ENCODE results near the gene MACROD1.

DNA sequence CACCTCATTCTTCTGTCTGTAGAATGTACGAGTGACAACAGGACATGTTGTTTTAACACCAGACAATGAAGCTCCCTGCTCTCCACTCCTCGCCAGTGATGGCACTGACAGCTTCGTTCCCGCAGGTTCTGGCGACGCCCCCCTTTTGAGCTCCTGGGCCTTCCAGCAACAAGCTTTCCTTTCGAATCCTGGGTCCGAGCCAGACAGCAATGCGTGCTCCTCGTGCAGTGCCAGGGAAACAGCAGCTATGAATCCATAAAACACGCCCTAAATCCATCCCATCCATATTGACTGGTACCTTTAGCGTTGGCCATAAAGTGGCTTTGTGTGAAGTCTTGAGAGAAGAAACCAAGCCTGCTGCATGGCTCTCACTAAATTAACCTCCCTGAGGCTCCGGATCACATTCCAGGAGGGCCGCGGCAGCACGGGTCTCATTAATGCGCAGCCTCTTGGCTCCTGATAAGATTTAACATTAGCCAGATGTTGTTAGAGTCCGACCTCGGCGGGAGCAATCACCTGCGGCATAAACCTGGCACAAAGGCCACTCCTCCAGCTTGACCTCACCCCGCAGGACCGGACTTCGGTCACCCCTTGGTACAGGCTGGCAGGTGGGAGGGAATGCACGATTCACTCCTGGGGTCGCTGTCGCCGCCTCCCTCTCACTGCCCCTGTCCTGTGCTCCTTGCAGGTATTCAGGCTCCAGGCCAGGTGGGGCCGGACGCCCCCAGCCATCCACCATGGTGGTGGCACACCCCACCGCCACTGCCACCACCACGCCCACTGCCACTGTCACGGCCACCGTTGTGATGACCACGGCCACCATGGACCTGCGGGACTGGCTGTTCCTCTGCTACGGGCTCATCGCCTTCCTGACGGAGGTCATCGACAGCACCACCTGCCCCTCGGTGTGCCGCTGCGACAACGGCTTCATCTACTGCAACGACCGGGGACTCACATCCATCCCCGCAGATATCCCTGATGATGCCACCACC is 50.1 kb downstream of the MACROD1 start:
- TF ChIP-seq, protein P1, sequence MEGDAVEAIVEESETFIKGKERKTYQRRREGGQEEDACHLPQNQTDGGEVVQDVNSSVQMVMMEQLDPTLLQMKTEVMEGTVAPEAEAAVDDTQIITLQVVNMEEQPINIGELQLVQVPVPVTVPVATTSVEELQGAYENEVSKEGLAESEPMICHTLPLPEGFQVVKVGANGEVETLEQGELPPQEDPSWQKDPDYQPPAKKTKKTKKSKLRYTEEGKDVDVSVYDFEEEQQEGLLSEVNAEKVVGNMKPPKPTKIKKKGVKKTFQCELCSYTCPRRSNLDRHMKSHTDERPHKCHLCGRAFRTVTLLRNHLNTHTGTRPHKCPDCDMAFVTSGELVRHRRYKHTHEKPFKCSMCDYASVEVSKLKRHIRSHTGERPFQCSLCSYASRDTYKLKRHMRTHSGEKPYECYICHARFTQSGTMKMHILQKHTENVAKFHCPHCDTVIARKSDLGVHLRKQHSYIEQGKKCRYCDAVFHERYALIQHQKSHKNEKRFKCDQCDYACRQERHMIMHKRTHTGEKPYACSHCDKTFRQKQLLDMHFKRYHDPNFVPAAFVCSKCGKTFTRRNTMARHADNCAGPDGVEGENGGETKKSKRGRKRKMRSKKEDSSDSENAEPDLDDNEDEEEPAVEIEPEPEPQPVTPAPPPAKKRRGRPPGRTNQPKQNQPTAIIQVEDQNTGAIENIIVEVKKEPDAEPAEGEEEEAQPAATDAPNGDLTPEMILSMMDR (IDR thresholded peaks at IDR 0.05): no peak
- no peak for TF ChIP-seq POLR2A (IDR thresholded peaks at IDR 0.05)
